Measurements from ENCODE around the gene MAP3K5.

MAP3K5 gene

GRCh38 chr6:136517582-136517981, 274.7 kb downstream of the MAP3K5 start:
- WGBS = 50% methylated on average over 1 of the region's 3 CpGs
- H4K91ac ChIP-seq (ENCODE audit: low read length) = no peak overlapping the region
- no peak overlapping the region for H3K4me2 ChIP-seq (ENCODE audit: low read length, poor library complexity, severe bottlenecking)
- H2BK120ac ChIP-seq (ENCODE audit: low read depth, low read length) = no peak overlapping the region
- no peak overlapping the region for H3K14ac ChIP-seq (ENCODE audit: low read length in 2 of 2)
- no peak overlapping the region for H2AFZ ChIP-seq (ENCODE audit: low read depth, low read length)
- no peaks in the 10 kb centered on the region for H3K79me1 ChIP-seq (replicated peaks; ENCODE audit: low read length, poor library complexity, severe bottlenecking)
- no peak overlapping the region for H3K18ac ChIP-seq (ENCODE audit: low read depth in 1 of 2, low read length in 2 of 2)
- no peak overlapping the region for H2BK5ac ChIP-seq (ENCODE audit: low read depth, low read length, poor library complexity, severe bottlenecking)
- no peak overlapping the region for H3K23ac ChIP-seq (ENCODE audit: low read length in 2 of 2)
- no peaks in the 10 kb centered on the region for H3K9me3 ChIP-seq (ENCODE audit: control insufficient read depth, low read length)
- peaks cover 0 to 8% of the 10 kb centered on the region in 2 experiments for H3K27me3 ChIP-seq (ENCODE audit: control insufficient read depth in 1 of 2, insufficient read depth in 1 of 2, low read length in 2 of 2)
- no peaks in the 10 kb centered on the region for H3K36me3 ChIP-seq (ENCODE audit: control insufficient read depth in 1 of 2, insufficient read depth in 2 of 2, low read depth in 1 of 2, low read length in 2 of 2)
- no peak overlapping the region for H2BK12ac ChIP-seq (ENCODE audit: low read length in 2 of 2)
- DNase-seq = no peak
- H3K4ac ChIP-seq (ENCODE audit: low read depth in 1 of 2, low read length in 2 of 2) = no peak overlapping the region
- H4K8ac ChIP-seq (ENCODE audit: low read length) = no peak overlapping the region
- H3K4me1 ChIP-seq (ENCODE audit: control insufficient read depth, insufficient read depth, low read depth, low read length) = no peaks in the 10 kb centered on the region
- H3K27ac ChIP-seq (ENCODE audit: low read length, poor library complexity, severe bottlenecking) = no peak overlapping the region
- no peak overlapping the region for H2BK15ac ChIP-seq (ENCODE audit: low read depth, poor library complexity, severe bottlenecking)
- H3K4me3 ChIP-seq (ENCODE audit: insufficient read depth in 1 of 2, low read depth in 1 of 2, low read length in 2 of 2) = no peak overlapping the region
- H2AK5ac ChIP-seq (ENCODE audit: low read length, severe bottlenecking) = no peak overlapping the region
- no peak overlapping the region for H3K9ac ChIP-seq (ENCODE audit: low read length)

- H3K9ac ChIP-seq (ENCODE audit: low read length) = no peak overlapping the region
- H3K4ac ChIP-seq (ENCODE audit: low read depth in 1 of 2, low read length in 2 of 2) = no peak overlapping the region
- H3K4me2 ChIP-seq (ENCODE audit: low read length, poor library complexity, severe bottlenecking) = no peak overlapping the region
- H2AK5ac ChIP-seq (ENCODE audit: low read length, severe bottlenecking) = no peak overlapping the region
- H3K23ac ChIP-seq (ENCODE audit: low read length in 2 of 2) = no peak overlapping the region
- H3K27ac ChIP-seq (ENCODE audit: low read length, poor library complexity, severe bottlenecking) = no peak overlapping the region
- H3K79me1 ChIP-seq (replicated peaks; ENCODE audit: low read length, poor library complexity, severe bottlenecking) = no peaks in the 10 kb centered on the region
- no peak overlapping the region for H3K18ac ChIP-seq (ENCODE audit: low read depth in 1 of 2, low read length in 2 of 2)
- H3K14ac ChIP-seq (ENCODE audit: low read length in 2 of 2) = no peak overlapping the region
- no peak overlapping the region for H2BK5ac ChIP-seq (ENCODE audit: low read depth, low read length, poor library complexity, severe bottlenecking)
- no peak for DNase-seq
- H2BK12ac ChIP-seq (ENCODE audit: low read length in 2 of 2) = no peak overlapping the region
- H3K4me1 ChIP-seq (ENCODE audit: control insufficient read depth, insufficient read depth, low read depth, low read length) = no peaks in the 10 kb centered on the region
- H2AFZ ChIP-seq (ENCODE audit: low read depth, low read length) = no peak overlapping the region
- no peaks in the 10 kb centered on the region for H3K9me3 ChIP-seq (ENCODE audit: control insufficient read depth, low read length)
- peaks cover 0 to 8% of the 10 kb centered on the region in 2 experiments for H3K27me3 ChIP-seq (ENCODE audit: control insufficient read depth in 1 of 2, insufficient read depth in 1 of 2, low read length in 2 of 2)
- no peak overlapping the region for H3K4me3 ChIP-seq (ENCODE audit: insufficient read depth in 1 of 2, low read depth in 1 of 2, low read length in 2 of 2)
- no peak overlapping the region for H4K91ac ChIP-seq (ENCODE audit: low read length)
- no peak overlapping the region for H4K8ac ChIP-seq (ENCODE audit: low read length)
- H2BK15ac ChIP-seq (ENCODE audit: low read depth, poor library complexity, severe bottlenecking) = no peak overlapping the region
- H3K36me3 ChIP-seq (ENCODE audit: control insufficient read depth in 1 of 2, insufficient read depth in 2 of 2, low read depth in 1 of 2, low read length in 2 of 2) = no peaks in the 10 kb centered on the region
- no peak overlapping the region for H2BK120ac ChIP-seq (ENCODE audit: low read depth, low read length)
These were observed 275.3 kb downstream of the MAP3K5 start for GRCh38 chr6:136517002-136517401.

GRCh38 chr6:136514591-136514990, 277.7 kb downstream of the MAP3K5 start:
- Histone ChIP-seq H3K23ac (ENCODE audit: low read length in 2 of 2) (no peak overlapping the region), H3K9me3 (ENCODE audit: control insufficient read depth, low read length) (no peaks in the 10 kb centered on the region), H2AFZ (ENCODE audit: low read depth, low read length) (no peak overlapping the region), H3K4me1 (ENCODE audit: control insufficient read depth, insufficient read depth, low read depth, low read length) (no peaks in the 10 kb centered on the region), H2BK120ac (ENCODE audit: low read depth, low read length) (no peak overlapping the region), H3K14ac (ENCODE audit: low read length in 2 of 2) (no peak overlapping the region), H2BK5ac (ENCODE audit: low read depth, low read length, poor library complexity, severe bottlenecking) (no peak overlapping the region), H2BK15ac (ENCODE audit: low read depth, poor library complexity, severe bottlenecking) (no peak overlapping the region), H3K4me3 (ENCODE audit: insufficient read depth in 1 of 2, low read depth in 1 of 2, low read length in 2 of 2) (no peak overlapping the region), H3K9ac (ENCODE audit: low read length) (no peak overlapping the region), H4K8ac (ENCODE audit: low read length) (no peak overlapping the region), H3K4ac (ENCODE audit: low read depth in 1 of 2, low read length in 2 of 2) (no peak overlapping the region), H3K36me3 (ENCODE audit: control insufficient read depth in 1 of 2, insufficient read depth in 2 of 2, low read depth in 1 of 2, low read length in 2 of 2) (no peaks in the 10 kb centered on the region), H4K91ac (ENCODE audit: low read length) (no peak overlapping the region), H2AK5ac (ENCODE audit: low read length, severe bottlenecking) (no peak overlapping the region), H3K27me3 (ENCODE audit: control insufficient read depth in 1 of 2, insufficient read depth in 1 of 2, low read length in 2 of 2) (no peaks in the 10 kb centered on the region), H3K27ac (ENCODE audit: low read length, poor library complexity, severe bottlenecking) (no peak overlapping the region), H3K18ac (ENCODE audit: low read depth in 1 of 2, low read length in 2 of 2) (no peak overlapping the region), H2BK12ac (ENCODE audit: low read length in 2 of 2) (no peak overlapping the region), H3K4me2 (ENCODE audit: low read length, poor library complexity, severe bottlenecking) (no peak overlapping the region), H3K79me1 (replicated peaks; ENCODE audit: low read length, poor library complexity, severe bottlenecking) (no peaks in the 10 kb centered on the region)
- WGBS = 86% methylated on average over 4 of the region's 4 CpGs
- DNase-seq = no peak

- no peak overlapping the region for H3K14ac ChIP-seq (ENCODE audit: low read length in 2 of 2)
- no peak overlapping the region for H2AFZ ChIP-seq (ENCODE audit: low read depth, low read length)
- H3K18ac ChIP-seq (ENCODE audit: low read depth in 1 of 2, low read length in 2 of 2) = no peak overlapping the region
- no peak overlapping the region for H3K9ac ChIP-seq (ENCODE audit: low read length)
- no peaks in the 10 kb centered on the region for H3K27me3 ChIP-seq (ENCODE audit: control insufficient read depth in 1 of 2, insufficient read depth in 1 of 2, low read length in 2 of 2)
- H2BK15ac ChIP-seq (ENCODE audit: low read depth, poor library complexity, severe bottlenecking) = no peak overlapping the region
- H2BK12ac ChIP-seq (ENCODE audit: low read length in 2 of 2) = no peak overlapping the region
- no peak overlapping the region for H2BK5ac ChIP-seq (ENCODE audit: low read depth, low read length, poor library complexity, severe bottlenecking)
- no peak overlapping the region for H4K91ac ChIP-seq (ENCODE audit: low read length)
- H3K4me2 ChIP-seq (ENCODE audit: low read length, poor library complexity, severe bottlenecking) = no peak overlapping the region
- H2BK120ac ChIP-seq (ENCODE audit: low read depth, low read length) = no peak overlapping the region
- no peak for DNase-seq
- H3K36me3 ChIP-seq (ENCODE audit: control insufficient read depth in 1 of 2, insufficient read depth in 2 of 2, low read depth in 1 of 2, low read length in 2 of 2) = no peaks in the 10 kb centered on the region
- H3K23ac ChIP-seq (ENCODE audit: low read length in 2 of 2) = no peak overlapping the region
- WGBS = 95% methylated on average over 3 of the region's 3 CpGs
- H3K79me1 ChIP-seq (replicated peaks; ENCODE audit: low read length, poor library complexity, severe bottlenecking) = no peaks in the 10 kb centered on the region
- no peak overlapping the region for H3K27ac ChIP-seq (ENCODE audit: low read length, poor library complexity, severe bottlenecking)
- H3K4me1 ChIP-seq (ENCODE audit: control insufficient read depth, insufficient read depth, low read depth, low read length) = no peaks in the 10 kb centered on the region
- H4K8ac ChIP-seq (ENCODE audit: low read length) = no peak overlapping the region
- no peaks in the 10 kb centered on the region for H3K9me3 ChIP-seq (ENCODE audit: control insufficient read depth, low read length)
- H3K4me3 ChIP-seq (ENCODE audit: insufficient read depth in 1 of 2, low read depth in 1 of 2, low read length in 2 of 2) = no peak overlapping the region
- H3K4ac ChIP-seq (ENCODE audit: low read depth in 1 of 2, low read length in 2 of 2) = no peak overlapping the region
- no peak overlapping the region for H2AK5ac ChIP-seq (ENCODE audit: low read length, severe bottlenecking)
These were observed 280.4 kb downstream of the MAP3K5 start for GRCh38 chr6:136511926-136512325.
